ENCODE data around the gene MYBPH.

Gene MYBPH

DNA sequence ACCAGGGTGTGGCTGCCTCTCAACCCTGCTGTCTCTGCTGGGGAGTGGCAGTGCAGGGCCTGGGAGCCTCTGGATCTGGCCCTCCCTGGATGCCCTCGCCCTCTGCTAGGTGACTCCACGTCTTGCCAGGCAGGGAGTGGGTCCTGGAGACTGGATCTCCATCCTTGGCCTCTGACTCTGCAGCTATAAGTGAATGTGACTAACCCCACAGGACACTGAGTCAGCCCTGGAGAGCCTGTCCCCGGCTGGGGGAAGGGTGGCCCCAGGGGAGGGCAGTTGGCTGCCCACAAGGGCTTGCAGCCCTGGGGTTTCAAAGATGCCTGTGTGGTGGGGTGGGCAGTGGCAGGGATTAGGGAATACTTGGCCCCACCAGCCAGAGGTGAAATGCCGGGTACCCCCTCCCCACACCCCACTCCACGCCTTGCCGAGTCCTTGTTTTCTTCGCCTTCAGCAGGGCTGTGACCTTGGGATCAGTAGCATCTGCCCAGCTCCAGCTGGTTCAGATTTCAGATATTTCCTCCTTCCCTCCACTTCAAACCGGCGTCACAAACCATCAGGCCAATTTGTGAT is 1.9 kb upstream of the MYBPH start:
- Histone ChIP-seq H3K27me3 (ENCODE audit: insufficient read depth, low read length, poor library complexity) (no peaks in the 10 kb centered on the region), H2BK5ac (ENCODE audit: low read length) (peak overlapping the region; percentile 83), H3K4me3 (ENCODE audit: low read length) (no peak overlapping the region), H3K56ac (ENCODE audit: low read length) (peak overlapping the region; percentile 75), H3K4ac (ENCODE audit: low read depth, low read length) (peak overlapping the region; percentile 75), H3K27ac (ENCODE audit: low read depth, low read length) (peak overlapping the region; percentile 90), H3K4me2 (ENCODE audit: low read length) (no peak overlapping the region), H2AK5ac (ENCODE audit: low read length) (peak overlapping the region; percentile 59), H3K23ac (ENCODE audit: low read length) (no peak overlapping the region), H3K18ac (ENCODE audit: low read length) (peak overlapping the region; percentile 22), H2BK15ac (replicated peaks; ENCODE audit: low read depth) (no peak overlapping the region), H3K36me3 (ENCODE audit: control insufficient read depth, insufficient read depth, low read length) (no peaks in the 10 kb centered on the region), H3K9ac (ENCODE audit: low read length) (peak overlapping the region; percentile 33), H3K79me2 (ENCODE audit: control insufficient read depth, insufficient read depth, low read length) (no peaks in the 10 kb centered on the region), H3K79me1 (ENCODE audit: low read length) (no peaks in the 10 kb centered on the region), H3K4me1 (ENCODE audit: control insufficient read depth, low read depth, low read length) (peaks cover 18% of the 10 kb centered on the region), H2BK120ac (ENCODE audit: low read depth, low read length) (no peak overlapping the region), H4K5ac (ENCODE audit: low read length) (no peak overlapping the region), H4K8ac (ENCODE audit: low read depth, low read length) (no peak overlapping the region)
- peak; percentile 31 for DNase-seq
- no CpG with 5 or more reads among the region's 9 CpGs for WGBS (ENCODE audit: extremely low coverage, insufficient coverage, low lambda C conversion rate)

DNA sequence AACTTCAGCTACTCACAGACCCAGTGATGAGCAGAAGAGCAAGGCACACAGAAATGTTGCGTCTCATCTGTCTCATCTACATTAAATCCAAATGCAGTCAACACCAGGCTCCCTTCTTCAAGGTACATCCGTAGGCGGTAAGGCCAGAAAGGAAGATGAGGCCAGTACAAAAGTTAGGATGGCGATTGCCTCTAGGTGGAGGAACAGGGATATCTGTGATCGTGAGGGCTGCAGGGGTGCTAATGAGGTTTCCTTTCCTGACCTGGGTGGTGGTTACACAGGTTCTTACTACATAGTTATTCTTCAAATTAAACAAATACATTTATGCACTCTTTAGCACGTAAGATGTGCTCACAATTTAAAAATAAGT is 1.4 kb upstream of the MYBPH start:
- Histone ChIP-seq H2AK5ac (ENCODE audit: low read length) (no peak overlapping the region), H3K4me3 (ENCODE audit: low read length) (no peak overlapping the region), H3K23ac (ENCODE audit: low read length) (no peak overlapping the region), H2BK15ac (replicated peaks; ENCODE audit: low read depth) (no peak overlapping the region), H3K4ac (ENCODE audit: low read depth, low read length) (no peak overlapping the region), H3K18ac (ENCODE audit: low read length) (no peak overlapping the region), H3K4me2 (ENCODE audit: low read length) (no peak overlapping the region), H4K8ac (ENCODE audit: low read depth, low read length) (no peak overlapping the region), H3K4me1 (ENCODE audit: control insufficient read depth, low read depth, low read length) (peaks cover 18% of the 10 kb centered on the region), H2BK5ac (ENCODE audit: low read length) (no peak overlapping the region), H3K56ac (ENCODE audit: low read length) (no peak overlapping the region), H3K36me3 (ENCODE audit: control insufficient read depth, insufficient read depth, low read length) (no peaks in the 10 kb centered on the region), H3K79me1 (ENCODE audit: low read length) (no peaks in the 10 kb centered on the region), H4K5ac (ENCODE audit: low read length) (no peak overlapping the region), H3K27me3 (ENCODE audit: insufficient read depth, low read length, poor library complexity) (no peaks in the 10 kb centered on the region), H3K9ac (ENCODE audit: low read length) (no peak overlapping the region), H3K79me2 (ENCODE audit: control insufficient read depth, insufficient read depth, low read length) (no peaks in the 10 kb centered on the region), H2BK120ac (ENCODE audit: low read depth, low read length) (no peak overlapping the region), H3K27ac (ENCODE audit: low read depth, low read length) (peak overlapping the region; percentile 90)
- WGBS (ENCODE audit: extremely low coverage, insufficient coverage, low lambda C conversion rate) = no CpG with 5 or more reads among the region's 6 CpGs
- DNase-seq = peak; percentile 63

DNA sequence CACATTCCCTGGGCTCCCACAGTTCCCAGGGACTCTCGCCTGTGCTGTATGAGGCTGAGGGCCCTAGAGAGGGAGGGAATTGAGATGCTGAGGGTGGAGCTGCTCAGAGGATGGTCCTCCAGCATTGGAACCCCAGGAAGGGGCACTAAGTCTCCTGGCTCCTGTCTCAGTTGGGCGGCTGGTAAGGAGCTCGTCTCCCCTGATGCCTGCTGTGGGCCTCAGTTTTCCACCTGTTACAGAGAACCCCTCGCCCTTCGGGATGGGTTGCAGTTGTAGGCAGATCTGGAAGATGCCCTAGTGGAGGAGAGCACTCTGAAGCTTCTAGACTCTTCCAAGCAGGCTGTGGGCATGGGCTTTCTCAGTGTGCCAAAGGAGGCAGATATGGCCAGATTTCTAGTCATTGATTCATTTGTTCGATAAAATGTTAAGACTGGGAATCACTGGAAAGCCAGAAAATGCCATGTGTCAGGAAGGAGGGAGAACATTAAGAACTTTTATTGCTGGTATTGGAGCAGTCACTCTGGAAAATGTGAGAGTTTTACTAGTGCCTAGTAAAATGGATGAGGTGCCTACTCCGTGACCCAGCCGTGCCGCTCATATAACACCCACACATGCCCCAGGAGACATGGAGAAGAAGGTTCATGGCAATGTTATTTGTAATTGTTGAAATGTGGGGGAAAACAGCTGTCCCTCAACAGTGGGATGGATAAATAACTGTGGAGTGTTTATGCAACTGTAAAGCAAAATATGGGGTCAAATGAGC is 828 bp upstream of the MYBPH start:
- Histone ChIP-seq H3K36me3 (ENCODE audit: control insufficient read depth, insufficient read depth, low read length) (no peaks in the 10 kb centered on the region), H3K18ac (ENCODE audit: low read length) (no peak overlapping the region), H4K5ac (ENCODE audit: low read length) (no peak overlapping the region), H3K79me2 (ENCODE audit: control insufficient read depth, insufficient read depth, low read length) (no peaks in the 10 kb centered on the region), H3K79me1 (ENCODE audit: low read length) (no peaks in the 10 kb centered on the region), H3K27ac (ENCODE audit: low read depth, low read length) (no peak overlapping the region), H3K27me3 (ENCODE audit: insufficient read depth, low read length, poor library complexity) (no peaks in the 10 kb centered on the region), H2BK5ac (ENCODE audit: low read length) (no peak overlapping the region), H2BK15ac (replicated peaks; ENCODE audit: low read depth) (no peak overlapping the region), H3K4me1 (ENCODE audit: control insufficient read depth, low read depth, low read length) (peaks cover 18% of the 10 kb centered on the region), H3K4ac (ENCODE audit: low read depth, low read length) (no peak overlapping the region), H2BK120ac (ENCODE audit: low read depth, low read length) (no peak overlapping the region), H3K23ac (ENCODE audit: low read length) (no peak overlapping the region), H2AK5ac (ENCODE audit: low read length) (peak overlapping the region; percentile 28), H3K9ac (ENCODE audit: low read length) (no peak overlapping the region), H3K4me2 (ENCODE audit: low read length) (no peak overlapping the region), H3K56ac (ENCODE audit: low read length) (no peak overlapping the region), H3K4me3 (ENCODE audit: low read length) (no peak overlapping the region), H4K8ac (ENCODE audit: low read depth, low read length) (no peak overlapping the region)
- WGBS (ENCODE audit: extremely low coverage, insufficient coverage, low lambda C conversion rate) = no CpG with 5 or more reads among the region's 9 CpGs
- no peak for DNase-seq

DNA sequence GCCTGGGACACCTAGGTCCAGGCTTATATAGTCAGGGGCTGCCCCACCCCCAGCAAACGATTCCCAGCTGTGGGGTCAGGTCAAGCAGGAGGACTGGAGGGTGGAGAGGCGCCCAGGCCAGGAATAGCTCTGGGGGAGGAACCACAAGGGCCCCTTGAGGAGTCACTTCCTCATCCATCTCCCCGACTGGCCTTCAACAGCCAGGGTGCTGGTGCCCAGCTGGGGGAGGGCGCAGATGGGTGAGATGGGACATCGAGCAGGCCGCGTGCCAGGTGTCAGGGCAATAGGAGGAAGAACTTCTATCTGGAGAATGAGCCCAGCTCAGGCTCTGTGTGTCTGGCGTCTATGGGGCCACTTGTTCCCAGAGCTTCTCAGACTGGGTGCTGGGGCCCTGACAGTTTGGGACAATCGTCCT is 208 bp upstream of the MYBPH start:
- Histone ChIP-seq H3K79me2 (ENCODE audit: control insufficient read depth, insufficient read depth, low read length) (no peaks in the 10 kb centered on the region), H3K79me1 (ENCODE audit: low read length) (no peaks in the 10 kb centered on the region), H2AK5ac (ENCODE audit: low read length) (no peak overlapping the region), H3K18ac (ENCODE audit: low read length) (no peak overlapping the region), H3K23ac (ENCODE audit: low read length) (no peak overlapping the region), H2BK120ac (ENCODE audit: low read depth, low read length) (no peak overlapping the region), H3K4me2 (ENCODE audit: low read length) (no peak overlapping the region), H2BK15ac (replicated peaks; ENCODE audit: low read depth) (no peak overlapping the region), H4K8ac (ENCODE audit: low read depth, low read length) (no peak overlapping the region), H3K4me3 (ENCODE audit: low read length) (no peak overlapping the region), H3K27ac (ENCODE audit: low read depth, low read length) (no peak overlapping the region), H3K4me1 (ENCODE audit: control insufficient read depth, low read depth, low read length) (peaks cover 18% of the 10 kb centered on the region), H4K5ac (ENCODE audit: low read length) (no peak overlapping the region), H2BK5ac (ENCODE audit: low read length) (no peak overlapping the region), H3K4ac (ENCODE audit: low read depth, low read length) (no peak overlapping the region), H3K9ac (ENCODE audit: low read length) (no peak overlapping the region), H3K36me3 (ENCODE audit: control insufficient read depth, insufficient read depth, low read length) (no peaks in the 10 kb centered on the region), H3K56ac (ENCODE audit: low read length) (no peak overlapping the region), H3K27me3 (ENCODE audit: insufficient read depth, low read length, poor library complexity) (no peaks in the 10 kb centered on the region)
- no CpG with 5 or more reads among the region's 9 CpGs for WGBS (ENCODE audit: extremely low coverage, insufficient coverage, low lambda C conversion rate)
- no peak for DNase-seq

DNA sequence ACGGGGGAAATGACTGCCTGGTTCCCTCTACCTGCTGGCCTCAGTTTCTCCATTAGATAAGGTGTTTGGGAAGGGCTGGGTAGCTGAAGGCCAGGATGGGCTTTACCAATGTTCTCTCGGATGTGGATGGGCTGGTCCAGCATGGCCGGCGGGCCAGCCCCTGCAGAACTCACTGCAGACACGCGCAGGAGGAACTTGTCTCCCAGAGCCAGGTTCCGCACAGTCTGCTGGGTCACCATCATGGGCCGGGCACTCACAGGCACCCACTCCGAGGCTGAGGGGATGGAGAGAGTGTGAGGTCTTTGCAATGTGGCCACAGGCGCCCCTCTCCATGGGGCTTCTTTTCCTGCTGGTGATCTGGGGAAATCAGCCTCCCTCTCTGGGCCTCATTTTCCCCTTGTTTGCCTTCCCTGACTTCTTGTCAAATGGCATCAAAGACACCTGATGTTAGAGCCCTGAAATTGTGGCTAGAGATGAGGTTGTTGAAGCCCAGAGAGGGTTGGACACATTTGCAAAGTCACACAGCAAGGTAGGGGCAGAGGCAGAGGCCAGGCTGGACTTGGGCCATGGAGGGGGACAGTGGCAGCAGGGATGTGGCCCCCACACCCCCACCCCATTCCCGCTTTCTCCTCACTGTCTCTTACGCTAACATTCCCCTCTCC is 1.2 kb downstream of the MYBPH start:
- Histone ChIP-seq H2AK5ac (ENCODE audit: low read length) (no peak overlapping the region), H4K5ac (ENCODE audit: low read length) (no peak overlapping the region), H3K18ac (ENCODE audit: low read length) (no peak overlapping the region), H3K36me3 (ENCODE audit: control insufficient read depth, insufficient read depth, low read length) (no peaks in the 10 kb centered on the region), H4K8ac (ENCODE audit: low read depth, low read length) (no peak overlapping the region), H3K27me3 (ENCODE audit: insufficient read depth, low read length, poor library complexity) (no peaks in the 10 kb centered on the region), H3K9ac (ENCODE audit: low read length) (no peak overlapping the region), H2BK120ac (ENCODE audit: low read depth, low read length) (no peak overlapping the region), H3K4me1 (ENCODE audit: control insufficient read depth, low read depth, low read length) (peaks cover 18% of the 10 kb centered on the region), H3K79me2 (ENCODE audit: control insufficient read depth, insufficient read depth, low read length) (no peaks in the 10 kb centered on the region), H2BK15ac (replicated peaks; ENCODE audit: low read depth) (no peak overlapping the region), H3K27ac (ENCODE audit: low read depth, low read length) (no peak overlapping the region), H3K79me1 (ENCODE audit: low read length) (no peaks in the 10 kb centered on the region), H3K23ac (ENCODE audit: low read length) (no peak overlapping the region), H3K4ac (ENCODE audit: low read depth, low read length) (no peak overlapping the region), H3K56ac (ENCODE audit: low read length) (no peak overlapping the region), H2BK5ac (ENCODE audit: low read length) (no peak overlapping the region), H3K4me3 (ENCODE audit: low read length) (no peak overlapping the region), H3K4me2 (ENCODE audit: low read length) (no peak overlapping the region)
- no peak for DNase-seq
- WGBS (ENCODE audit: extremely low coverage, insufficient coverage, low lambda C conversion rate) = no CpG with 5 or more reads among the region's 12 CpGs
